Kidney (tissue), 14 donors: ENCODE data around the gene ATAD2B. TPM values are rescaled to one million over a fixed set of nuclear protein-coding genes. Genes with fewer than 3 reads are reported as not detected.

Source experiments
- DNase-seq, 5 donors: peaks; one replicate each; pipeline ENCODE4 v3.0.0-alpha.2; 2013 to 2020
- FAIRE-seq: peaks from 2 replicates; lab custom pipeline; 2012; peaks lifted over from hg19 to GRCh38; lab: Jason Lieb, UNC
- H3K27ac ChIP-seq, 2 donors: one replicate each; pipeline ENCODE4 v1.7.0; 2013; ENCODE audit warnings: low read depth in 2 of 2, low read length in 2 of 2, inconsistent platforms in 1 of 2
- H3K27me3 ChIP-seq: one replicate; pipeline ENCODE4 v1.7.1; 2013; ENCODE audit warnings: low read length, inconsistent platforms; ENCODE audit not compliant: control insufficient read depth, insufficient read depth
- H3K36me3 ChIP-seq, 3 donors: one replicate each; pipeline versions ENCODE4 v1.7.0 to v1.7.1; 2013; ENCODE audit warnings: low read length in 3 of 3, control low read depth in 1 of 3, inconsistent platforms in 1 of 3; ENCODE audit not compliant: insufficient read depth in 3 of 3, control insufficient read depth in 2 of 3
- H3K4me1 ChIP-seq, 3 donors: one replicate each; pipeline versions ENCODE4 v1.7.0 to v1.7.1; 2013; ENCODE audit warnings: low read length in 3 of 3, inconsistent platforms in 1 of 3, low read depth in 1 of 3; ENCODE audit not compliant: control insufficient read depth in 2 of 3, insufficient read depth in 2 of 3
- H3K4me3 ChIP-seq, 3 donors: one replicate each; pipeline versions ENCODE4 v1.7.0 to v1.8.1; 2013; ENCODE audit warnings: low read length in 3 of 3, control low read depth in 1 of 3, inconsistent platforms in 1 of 3
- H3K9ac ChIP-seq, 3 donors: one replicate each; pipeline versions ENCODE4 v1.7.0 to v1.7.1; 2013; ENCODE audit warnings: low read length in 3 of 3, control low read depth in 1 of 3, inconsistent platforms in 1 of 3
- H3K9me3 ChIP-seq, 3 donors: one replicate each; pipeline versions ENCODE4 v1.7.0 to v1.7.1; 2013; ENCODE audit warnings: low read length in 3 of 3, control low read depth in 1 of 3, inconsistent platforms in 1 of 3; ENCODE audit not compliant: control insufficient read depth in 2 of 3, insufficient read depth in 1 of 3
- intact Hi-C: fragments of 100-400 bp; cut with DNase I; formaldehyde crosslinking; loops from one replicate; pipeline ENCODE4 v1.11.1; 2022
- polyA plus RNA-seq: library from polyadenylated mRNA; stranded (reverse); fragments of 350-450 nt; fragmentation: Illumina TruSeq; extraction: RNeasy Lipid Tissue Mini Kit (QIAGEN cat#74804); gene quantifications from one replicate; pipeline ENCODE4 v1.2.3, GENCODE V29; 2014; ENCODE audit warnings: low read depth, low replicate concordance; ENCODE audit not compliant: insufficient read depth
- total RNA-seq: library from RNA; stranded (reverse); fragmentation: NEBNext Ultra II Directional; extraction: Animal tissue kit (Norgen Biotek cat#: 25700); gene quantifications from one replicate; pipeline ENCODE4 v1.2.1, GENCODE V29; 2021
- TF ChIP-seq, protein P1 (sequence below): IDR thresholded peaks from 3 replicates; pipeline ENCODE4 v1.5.1; 2012; ENCODE audit warnings: mild to moderate bottlenecking, moderate library complexity, borderline replicate concordance; ENCODE audit not compliant: insufficient read depth; ENCODE audit errors: extremely low read depth
- donor health status: control.
- donor health status: control.
- donor health status: control.
- donor health status: control.
- donor health status: control.
- donor health status: DM: yes; HTN: yes; CAD: no.
- donor health status: Normal renal cell carcinoma (clear cell type).

The ATAD2B gene
- total and polyA plus RNA-seq, 2 donors from 2014 or later, result 2.3 to 28.7 TPM

DNA sequence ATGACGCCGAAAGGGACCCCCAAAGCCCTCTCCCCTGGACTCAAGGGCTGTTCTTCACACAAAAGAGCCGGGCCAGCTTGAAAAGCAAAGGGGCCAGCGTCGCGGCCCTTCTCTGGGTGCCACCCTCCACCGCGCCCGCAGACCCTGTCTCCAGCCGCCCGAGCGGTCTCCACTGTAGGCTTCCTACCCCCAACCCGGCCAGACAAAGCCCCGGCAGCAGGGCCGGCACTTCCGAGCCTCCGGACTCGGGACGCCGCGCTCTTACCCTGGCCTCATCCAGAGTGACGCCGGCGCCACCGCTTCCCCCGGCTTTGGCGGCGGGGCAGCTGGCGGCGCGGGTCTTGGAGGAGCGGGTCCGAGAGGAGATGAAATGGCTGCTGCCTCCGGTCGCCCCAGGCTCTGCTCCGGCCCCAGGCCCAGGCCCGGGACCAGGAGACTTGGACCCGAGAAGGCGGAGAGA lies 603 bp downstream of the ATAD2B start:
- intact Hi-C loops, result no loop called here
- TF ChIP-seq, protein P1, sequence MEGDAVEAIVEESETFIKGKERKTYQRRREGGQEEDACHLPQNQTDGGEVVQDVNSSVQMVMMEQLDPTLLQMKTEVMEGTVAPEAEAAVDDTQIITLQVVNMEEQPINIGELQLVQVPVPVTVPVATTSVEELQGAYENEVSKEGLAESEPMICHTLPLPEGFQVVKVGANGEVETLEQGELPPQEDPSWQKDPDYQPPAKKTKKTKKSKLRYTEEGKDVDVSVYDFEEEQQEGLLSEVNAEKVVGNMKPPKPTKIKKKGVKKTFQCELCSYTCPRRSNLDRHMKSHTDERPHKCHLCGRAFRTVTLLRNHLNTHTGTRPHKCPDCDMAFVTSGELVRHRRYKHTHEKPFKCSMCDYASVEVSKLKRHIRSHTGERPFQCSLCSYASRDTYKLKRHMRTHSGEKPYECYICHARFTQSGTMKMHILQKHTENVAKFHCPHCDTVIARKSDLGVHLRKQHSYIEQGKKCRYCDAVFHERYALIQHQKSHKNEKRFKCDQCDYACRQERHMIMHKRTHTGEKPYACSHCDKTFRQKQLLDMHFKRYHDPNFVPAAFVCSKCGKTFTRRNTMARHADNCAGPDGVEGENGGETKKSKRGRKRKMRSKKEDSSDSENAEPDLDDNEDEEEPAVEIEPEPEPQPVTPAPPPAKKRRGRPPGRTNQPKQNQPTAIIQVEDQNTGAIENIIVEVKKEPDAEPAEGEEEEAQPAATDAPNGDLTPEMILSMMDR, result no peak
- Histone ChIP-seq H3K36me3 (no peaks in the 10 kb centered on the region), H3K9me3 (no peaks in the 10 kb centered on the region), H3K27me3 (no peaks in the 10 kb centered on the region), H3K9ac (peak overlapping the region; percentile 52 to 91 (median 85)), H3K27ac (peak overlapping the region; percentile 94 to 95), H3K4me3 (peak overlapping the region; percentile 40 to 83 (median 80)), H3K4me1 (peaks cover 6 to 11% (median 10%) of the 10 kb centered on the region in 3 donors)
- FAIRE-seq, result no peak
- peak in 3 of 5 donors; percentile 67 to 89 (median 71) for DNase-seq

DNA sequence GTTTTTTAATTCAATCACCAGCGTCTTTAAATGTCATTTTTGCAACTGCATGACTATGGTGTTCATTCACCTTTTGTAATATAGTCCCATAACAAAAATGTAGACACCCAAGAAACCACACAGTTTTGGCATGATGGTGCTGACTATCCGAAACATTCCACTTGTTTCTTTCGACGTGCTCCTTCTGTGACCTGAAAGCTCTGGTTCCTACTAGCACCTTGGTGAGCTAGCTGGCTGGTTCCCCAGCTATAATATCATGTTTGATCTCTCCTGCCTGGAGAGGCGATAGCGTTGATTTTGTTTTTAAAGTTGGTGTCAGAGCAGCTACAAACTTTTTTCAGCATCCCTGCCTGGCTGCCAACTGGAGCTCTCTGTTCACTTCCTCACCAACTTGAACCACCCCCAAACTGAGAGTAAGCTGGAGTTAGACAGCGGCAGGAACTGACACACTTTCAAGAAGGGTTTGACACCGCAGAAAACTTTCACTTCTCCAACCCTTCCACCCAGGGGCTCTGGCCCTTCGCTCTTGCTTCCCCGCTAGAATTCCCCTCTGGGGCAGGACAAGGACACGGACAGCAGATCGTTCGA lies 1.1 kb downstream of the ATAD2B start:
- no peaks in the 10 kb centered on the region for H3K36me3 ChIP-seq
- peaks cover 6 to 11% (median 10%) of the 10 kb centered on the region in 3 donors for H3K4me1 ChIP-seq
- no peaks in the 10 kb centered on the region for H3K9me3 ChIP-seq
- H3K27ac ChIP-seq, result peak overlapping the region; percentile 94 to 95
- no peak for FAIRE-seq
- peak overlapping the region; percentile 40 to 83 (median 80) for H3K4me3 ChIP-seq
- no peaks in the 10 kb centered on the region for H3K27me3 ChIP-seq
- intact Hi-C loops, result no loop called here
- H3K9ac ChIP-seq, result peak overlapping the region; percentile 52 to 91 (median 85)
- TF ChIP-seq, protein P1, result no peak
- DNase-seq, result peak in 4 of 5 donors; percentile 65 to 81 (median 75)

DNA sequence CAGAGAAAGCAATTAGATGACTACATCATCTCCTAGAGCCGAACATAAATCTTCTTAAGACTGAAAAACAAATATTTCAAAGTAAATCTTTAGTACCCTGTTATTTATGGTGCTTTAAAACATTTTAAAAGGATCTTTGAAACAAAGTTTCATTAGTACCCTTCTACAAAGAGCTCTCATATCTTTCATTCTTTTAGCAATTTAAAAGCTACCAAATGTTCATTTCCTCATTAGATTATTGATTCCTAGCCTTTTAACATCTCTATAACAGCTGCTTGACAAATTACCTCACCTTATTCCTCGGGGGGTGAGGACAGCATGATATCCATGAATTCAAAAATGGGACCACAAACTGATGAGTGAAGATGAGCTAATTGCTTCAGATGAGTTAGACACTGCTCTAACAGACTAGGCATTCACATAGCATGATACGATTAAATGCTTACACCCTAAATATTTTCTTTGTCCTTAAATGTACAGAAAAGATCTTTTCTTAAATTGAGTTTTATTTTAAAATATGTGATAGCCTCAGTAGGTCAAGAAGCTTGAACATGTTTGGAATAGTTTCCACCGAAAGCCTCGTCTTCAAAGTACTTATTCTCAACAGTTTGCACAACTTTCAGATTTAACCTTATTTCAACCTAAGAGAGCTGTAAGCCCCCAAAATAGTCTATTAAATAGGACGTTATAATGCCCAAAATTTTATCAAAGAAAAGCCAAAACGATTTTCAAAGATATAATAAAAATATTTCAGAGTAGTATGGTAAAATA lies 2.1 kb downstream of the ATAD2B start:
- peak overlapping the region in 2 of 3 donors; percentile 52 to 91 for H3K9ac ChIP-seq
- no peak overlapping the region for H3K27ac ChIP-seq
- H3K9me3 ChIP-seq, result no peaks in the 10 kb centered on the region
- intact Hi-C loops, result no loop called here
- TF ChIP-seq, protein P1, result no peak
- H3K36me3 ChIP-seq, result no peaks in the 10 kb centered on the region
- no peak for FAIRE-seq
- DNase-seq, result peak in 2 of 5 donors; percentile 27 to 47
- H3K4me3 ChIP-seq, result peak overlapping the region; percentile 15 to 80 (median 40)
- H3K4me1 ChIP-seq, result peaks cover 6 to 11% (median 10%) of the 10 kb centered on the region in 3 donors
- no peaks in the 10 kb centered on the region for H3K27me3 ChIP-seq
